BJ (cell line): ENCODE data around the gene ZNF280B. TPM values are rescaled to one million over a fixed set of nuclear protein-coding genes. Genes with fewer than 3 reads are reported as not detected.
"Not testable (repeated sequence)": the region's sequence is repeated elsewhere in the genome, so short reads cannot be mapped to it uniquely, and the experiment has no call there.

Experiments used
- CTCF ChIA-PET: fragments of 350-600 bp; formaldehyde crosslinking; extraction: SDS; loops from one replicate; lab custom pipeline; 2021; ENCODE audit warnings: antibody characterized with exemption, inconsistent platforms; lab: Yijun Ruan, JAX
- POLR2A ChIA-PET: fragments of 300-600 bp; sonication (Branson Sonifier 250); formaldehyde crosslinking; extraction: SDS; loops from one replicate; lab custom pipeline; 2021; ENCODE audit warnings: antibody characterized with exemption; lab: Charles Lee
- DNase-seq: peaks from one replicate; pipeline ENCODE4 v3.0.0-alpha.2; 2011; ENCODE audit warnings: low read depth
- H3K27me3 ChIP-seq: 2 replicates; pipeline ENCODE4 v1.6.0; 2011; ENCODE audit warnings: low read length; ENCODE audit not compliant: control insufficient read depth, insufficient read depth
- H3K36me3 ChIP-seq: 2 replicates; pipeline ENCODE4 v1.5.1; 2011; ENCODE audit warnings: low read length; ENCODE audit not compliant: control insufficient read depth, insufficient read depth
- H3K4me3 ChIP-seq: 2 replicates; pipeline ENCODE4 v1.5.1; 2011; ENCODE audit warnings: low read depth, mild to moderate bottlenecking, control low read depth, low read length
- polyA plus RNA-seq: library from polyadenylated mRNA; depleted of rRNA; stranded (reverse); fragments of >200 nt; gene quantifications from 2 replicates; pipeline ENCODE4 v1.2.3, GENCODE V29; 2011; rRNA removed
- TF ChIP-seq, protein P1 (sequence below): IDR thresholded peaks from 2 replicates; pipeline ENCODE4 v1.5.1; 2011; ENCODE audit warnings: low read depth, mild to moderate bottlenecking, control low read depth, inconsistent platforms, low read length, moderate library complexity; ENCODE audit not compliant: insufficient read depth

ZNF280B gene
- polyA plus RNA-seq, 1 experiment, result 0.58 TPM

DNA sequence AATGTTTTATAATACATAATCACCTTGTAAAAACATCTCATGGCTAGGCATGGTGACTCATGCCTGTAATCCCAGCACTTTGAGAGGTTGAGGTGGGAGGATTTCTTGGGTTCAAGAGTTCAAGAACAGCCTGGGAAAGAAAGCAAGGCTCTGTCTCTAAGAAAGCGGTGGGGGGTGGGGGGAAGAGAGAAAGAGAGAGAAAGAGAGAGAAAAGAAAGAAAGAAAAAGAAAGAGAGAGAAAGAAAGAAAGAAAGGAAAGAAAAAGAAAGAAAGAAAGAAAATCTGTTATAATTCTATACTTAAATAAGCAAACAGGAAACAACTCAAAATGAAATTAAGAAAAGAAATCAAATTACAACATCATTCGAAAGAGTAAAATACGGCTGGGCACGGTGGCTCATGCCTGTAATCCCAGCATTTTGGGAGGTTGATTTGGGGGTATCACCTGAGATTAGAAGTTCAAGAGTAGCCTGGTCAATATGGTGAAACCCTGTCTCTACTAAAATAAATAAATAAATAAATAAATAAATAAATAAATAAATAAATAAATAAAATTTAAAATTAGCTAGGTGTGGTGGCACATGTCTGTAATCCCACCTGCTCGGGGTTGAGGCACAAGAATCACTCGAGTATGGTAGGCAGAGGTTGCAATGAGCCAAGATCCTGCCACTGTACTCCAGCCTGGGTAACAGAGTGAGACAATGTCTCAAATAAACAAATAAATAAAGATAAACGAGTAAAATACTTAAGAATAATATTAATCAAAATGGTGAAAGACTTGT lies 65.4 kb downstream of the ZNF280B start:
- Histone ChIP-seq H3K36me3 (no peaks in the 10 kb centered on the region), H3K27me3 (no peaks in the 10 kb centered on the region), H3K4me3 (no peak overlapping the region)
- ChIA-PET POLR2A (no interaction called here), CTCF (no interaction called here)
- DNase-seq, result no peak
- TF ChIP-seq, protein P1, sequence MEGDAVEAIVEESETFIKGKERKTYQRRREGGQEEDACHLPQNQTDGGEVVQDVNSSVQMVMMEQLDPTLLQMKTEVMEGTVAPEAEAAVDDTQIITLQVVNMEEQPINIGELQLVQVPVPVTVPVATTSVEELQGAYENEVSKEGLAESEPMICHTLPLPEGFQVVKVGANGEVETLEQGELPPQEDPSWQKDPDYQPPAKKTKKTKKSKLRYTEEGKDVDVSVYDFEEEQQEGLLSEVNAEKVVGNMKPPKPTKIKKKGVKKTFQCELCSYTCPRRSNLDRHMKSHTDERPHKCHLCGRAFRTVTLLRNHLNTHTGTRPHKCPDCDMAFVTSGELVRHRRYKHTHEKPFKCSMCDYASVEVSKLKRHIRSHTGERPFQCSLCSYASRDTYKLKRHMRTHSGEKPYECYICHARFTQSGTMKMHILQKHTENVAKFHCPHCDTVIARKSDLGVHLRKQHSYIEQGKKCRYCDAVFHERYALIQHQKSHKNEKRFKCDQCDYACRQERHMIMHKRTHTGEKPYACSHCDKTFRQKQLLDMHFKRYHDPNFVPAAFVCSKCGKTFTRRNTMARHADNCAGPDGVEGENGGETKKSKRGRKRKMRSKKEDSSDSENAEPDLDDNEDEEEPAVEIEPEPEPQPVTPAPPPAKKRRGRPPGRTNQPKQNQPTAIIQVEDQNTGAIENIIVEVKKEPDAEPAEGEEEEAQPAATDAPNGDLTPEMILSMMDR, result no peak

DNA sequence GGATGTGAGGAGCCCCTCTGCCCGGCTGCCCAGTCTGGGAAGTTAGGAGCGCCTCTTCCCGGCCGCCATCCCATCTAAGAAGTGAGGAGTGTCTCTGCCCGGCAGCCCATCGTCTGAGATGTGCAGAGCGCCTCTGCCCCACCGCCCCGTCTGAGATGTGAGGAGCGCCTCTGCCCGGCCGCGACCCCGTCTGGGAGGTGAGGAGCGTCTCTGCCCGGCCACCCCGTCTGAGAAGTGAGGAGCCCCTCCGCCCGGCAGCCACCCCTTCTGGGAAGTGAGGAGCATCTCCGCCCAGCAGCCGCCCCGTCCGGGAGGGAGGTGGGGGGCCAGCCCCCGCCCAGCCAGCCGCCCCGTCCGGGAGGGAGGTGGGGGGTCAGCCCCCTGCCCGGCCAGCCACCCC lies 66.9 kb downstream of the ZNF280B start:
- H3K27me3 ChIP-seq, H3K36me3 ChIP-seq, DNase-seq, H3K4me3 ChIP-seq, POLR2A ChIA-PET: not testable (repeated sequence)
- CTCF ChIA-PET, result interaction anchor here (3.1 kb wide), 1 partner anchor 22 kb away, joined by 11 read pairs; no protein-coding TSS in a partner anchor

DNA sequence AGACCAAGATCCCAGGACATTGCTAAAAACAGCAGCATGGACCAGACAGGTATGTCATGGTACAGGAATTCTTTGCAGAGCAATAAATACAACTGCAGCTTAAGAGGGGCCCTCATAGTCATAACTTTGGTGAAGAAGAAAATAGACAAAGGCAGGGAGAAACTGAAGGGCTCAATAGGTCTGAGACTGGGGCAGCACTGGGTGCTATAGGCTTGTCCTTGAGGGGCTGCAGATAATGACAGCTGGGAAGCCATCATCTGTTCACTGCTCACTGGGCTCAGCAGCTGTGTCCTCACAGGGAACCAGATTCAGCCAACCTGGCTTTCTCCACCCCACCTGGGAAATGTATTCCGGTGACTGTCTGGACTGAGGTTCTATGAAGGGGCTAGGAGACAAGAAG lies 68.4 kb downstream of the ZNF280B start:
- ChIA-PET POLR2A (no interaction called here), CTCF (interaction anchor here (2.6 to 3.1 kb wide), 2 partner anchors 10 to 23 kb away, joined by 11 read pairs; no protein-coding TSS in a partner anchor)
- DNase-seq, result no peak
- no peaks in the 10 kb centered on the region for H3K36me3 ChIP-seq
- H3K27me3 ChIP-seq, result no peaks in the 10 kb centered on the region
- H3K4me3 ChIP-seq, result no peak overlapping the region
- TF ChIP-seq, protein P1, result no peak

Other genes starting within 250 kb of the ZNF280B start
- not detected in 2 replicates for gene ZNF280A, start 11.5 kb upstream of the ZNF280B start, polyA plus RNA-seq
- gene PRAME, start 50.5 kb upstream of the ZNF280B start, polyA plus RNA-seq, result 0.15 TPM in 1 of 2 replicates, not detected in the other
- not detected in 2 replicates for gene GGTLC2, start 135.9 kb upstream of the ZNF280B start, polyA plus RNA-seq